ENCODE data around the gene MLPH.

MLPH gene

GRCh38 chr2:237517990-237518389 lies 30.9 kb downstream of the MLPH start:
- no peak overlapping the region for H3K27ac ChIP-seq
- ChIA-PET POLR2A (ENCODE audit: low non-redundant PET) (no interaction called here), CTCF (no interaction called here)
- DNase-seq (ENCODE audit: low spot score), result no peak
- no peak for TF ChIP-seq CTCF (conservative IDR thresholded peaks at IDR 0.05; ENCODE audit: low read depth)

GRCh38 chr2:237519506-237520245 lies 32.6 kb downstream of the MLPH start:
- TF ChIP-seq CTCF (conservative IDR thresholded peaks at IDR 0.05; ENCODE audit: low read depth), result no peak
- no peak for DNase-seq (ENCODE audit: low spot score)
- ChIA-PET POLR2A (ENCODE audit: low non-redundant PET) (interaction anchor here (0.6 kb wide), 1 partner anchor 56 kb away, joined by 3 read pairs; no protein-coding TSS in a partner anchor), CTCF (no interaction called here)
- no peak overlapping the region for H3K27ac ChIP-seq

- ChIA-PET CTCF (no interaction called here), POLR2A (ENCODE audit: low non-redundant PET) (interaction anchor here (0.6 kb wide), 1 partner anchor 55 kb away, joined by 3 read pairs; no protein-coding TSS in a partner anchor)
- H3K27ac ChIP-seq, result no peak overlapping the region
- no peak for TF ChIP-seq CTCF (conservative IDR thresholded peaks at IDR 0.05; ENCODE audit: low read depth)
- no peak for DNase-seq (ENCODE audit: low spot score)
These were observed 33.2 kb downstream of the MLPH start for GRCh38 chr2:237520290-237520689.

- no peak for DNase-seq (ENCODE audit: low spot score)
- ChIA-PET POLR2A (ENCODE audit: low non-redundant PET) (no interaction called here), CTCF (interaction anchor here (0.6 to 1.2 kb wide), 3 partner anchors 26 to 103 kb away, joined by 3 read pairs; no protein-coding TSS in a partner anchor)
- no peak overlapping the region for H3K27ac ChIP-seq
- no peak for TF ChIP-seq CTCF (conservative IDR thresholded peaks at IDR 0.05; ENCODE audit: low read depth)
These were observed 37.6 kb downstream of the MLPH start for GRCh38 chr2:237524631-237525030.

GRCh38 chr2:237525559-237526157 lies 38.6 kb downstream of the MLPH start:
- CTCF ChIA-PET, result interaction anchor here (0.6 to 1.2 kb wide), 2 partner anchors 46 to 104 kb away, joined by 3 read pairs; no protein-coding TSS in a partner anchor
- POLR2A ChIA-PET (ENCODE audit: low non-redundant PET), result no interaction called here
- TF ChIP-seq CTCF (conservative IDR thresholded peaks at IDR 0.05; ENCODE audit: low read depth), result no peak
- no peak for DNase-seq (ENCODE audit: low spot score)
- no peak overlapping the region for H3K27ac ChIP-seq

GRCh38 chr2:237527233-237527632 lies 40.2 kb downstream of the MLPH start:
- no peak overlapping the region for H3K27ac ChIP-seq
- ChIA-PET CTCF (interaction anchor here (0.6 to 0.8 kb wide), 2 partner anchors 14 to 1673 kb away, joined by 3 to 4 read pairs; no protein-coding TSS in a partner anchor), POLR2A (ENCODE audit: low non-redundant PET) (no interaction called here)
- TF ChIP-seq CTCF (conservative IDR thresholded peaks at IDR 0.05; ENCODE audit: low read depth), result no peak
- no peak for DNase-seq (ENCODE audit: low spot score)

All from RWPE1 (cell line).